H9 (cell line): ENCODE results near the gene TP53BP2. TPM values are rescaled to one million over a fixed set of nuclear protein-coding genes. Genes with fewer than 3 reads are reported as not detected.
"Not testable (repeated sequence)": the region's sequence is repeated elsewhere in the genome, so short reads cannot be mapped to it uniquely, and the experiment has no call there.

ENCODE experiments used
- DNase-seq: peaks from one replicate; pipeline ENCODE4 v3.0.0-alpha.2; 2017
- H2AFZ ChIP-seq: one replicate; pipeline ENCODE4 v1.6.1; 2013; ENCODE audit warnings: mild to moderate bottlenecking, low read length, control low read depth, moderate library complexity
- H2AK5ac ChIP-seq: 2 replicates; pipeline ENCODE4 v1.6.1; 2013; ENCODE audit warnings: low read length, control low read depth, mixed read lengths; ENCODE audit not compliant: insufficient read length
- H2BK120ac ChIP-seq: one replicate; pipeline ENCODE4 v1.6.1; 2013; ENCODE audit warnings: low read depth, mild to moderate bottlenecking, low read length, control low read depth, inconsistent platforms; ENCODE audit not compliant: poor library complexity, severe bottlenecking
- H2BK12ac ChIP-seq: 2 replicates; pipeline ENCODE4 v1.6.1; 2013; ENCODE audit warnings: low read length, control low read depth, mixed read lengths, low read depth; ENCODE audit not compliant: insufficient read length
- H2BK15ac ChIP-seq: 2 replicates; pipeline ENCODE4 v1.6.1; 2013; ENCODE audit warnings: low read depth, low read length, control low read depth
- H2BK20ac ChIP-seq: one replicate; pipeline ENCODE4 v1.6.1; 2013; ENCODE audit warnings: low read depth, mild to moderate bottlenecking, low read length, control low read depth, inconsistent platforms; ENCODE audit not compliant: poor library complexity, severe bottlenecking
- H2BK5ac ChIP-seq: 2 replicates; pipeline ENCODE4 v1.6.1; 2013; ENCODE audit warnings: low read length, control low read depth, mixed read lengths; ENCODE audit not compliant: insufficient read length
- H3K14ac ChIP-seq: 2 replicates; pipeline ENCODE4 v1.6.1; 2013; ENCODE audit warnings: low read length, control low read depth; ENCODE audit not compliant: insufficient read depth
- H3K18ac ChIP-seq: 2 replicates; pipeline ENCODE4 v1.6.1; 2013; ENCODE audit warnings: low read depth, mild to moderate bottlenecking, mixed read lengths, low read length, control low read depth; ENCODE audit not compliant: insufficient read length
- H3K23ac ChIP-seq: 2 replicates; pipeline ENCODE4 v1.6.1; 2013; ENCODE audit warnings: low read length, control low read depth, mixed read lengths, low read depth; ENCODE audit not compliant: insufficient read length
- H3K23me2 ChIP-seq: 2 replicates; pipeline ENCODE4 v1.6.1; 2013; ENCODE audit warnings: low read depth, mild to moderate bottlenecking, mixed read lengths, low read length, control low read depth; ENCODE audit not compliant: insufficient read length, poor library complexity, severe bottlenecking
- H3K27ac ChIP-seq: 2 replicates; pipeline ENCODE4 v1.5.1; 2013; ENCODE audit warnings: low read length, control low read depth, mixed read lengths, low read depth; ENCODE audit not compliant: insufficient read length
- H3K27me3 ChIP-seq: 2 replicates; pipeline ENCODE4 v1.6.1; 2013; ENCODE audit warnings: low read length, control low read depth, inconsistent platforms; ENCODE audit not compliant: insufficient read depth
- H3K4ac ChIP-seq: 2 replicates; pipeline ENCODE4 v1.6.1; 2013; ENCODE audit warnings: low read depth, mild to moderate bottlenecking, control low read depth, inconsistent platforms, low read length, moderate library complexity
- H3K4me1 ChIP-seq: 2 replicates; pipeline ENCODE4 v1.6.1; 2013; ENCODE audit warnings: low read length, control low read depth, inconsistent platforms; ENCODE audit not compliant: insufficient read depth
- H3K4me2 ChIP-seq: 2 replicates; pipeline ENCODE4 v1.6.1; 2013; ENCODE audit warnings: low read length, control low read depth, mixed read lengths; ENCODE audit not compliant: insufficient read length, insufficient read depth
- H3K56ac ChIP-seq: 2 replicates; pipeline ENCODE4 v1.6.1; 2013; ENCODE audit warnings: low read depth, mild to moderate bottlenecking, mixed read lengths, low read length, control low read depth; ENCODE audit not compliant: insufficient read length
- H3K79me1 ChIP-seq: 2 replicates; pipeline ENCODE4 v1.6.1; 2013; ENCODE audit warnings: low read depth, mild to moderate bottlenecking, moderate library complexity, low read length, control low read depth, inconsistent platforms; ENCODE audit not compliant: insufficient read depth, poor library complexity, severe bottlenecking
- H3K79me2 ChIP-seq: 2 replicates; pipeline ENCODE4 v1.6.1; 2013; ENCODE audit warnings: low read length, control low read depth, inconsistent platforms; ENCODE audit not compliant: insufficient read depth
- H3K9ac ChIP-seq: 2 replicates; pipeline ENCODE4 v1.6.1; 2013; ENCODE audit warnings: low read length, control low read depth, mixed read lengths; ENCODE audit not compliant: insufficient read length; ENCODE audit errors: extremely low read depth
- H3K9me3 ChIP-seq: one replicate; pipeline ENCODE4 v1.6.1; 2013; ENCODE audit warnings: low read depth, low read length, inconsistent platforms; ENCODE audit not compliant: control insufficient read depth
- H3T11ph ChIP-seq: one replicate; pipeline ENCODE4 v1.6.1; 2013; ENCODE audit warnings: mild to moderate bottlenecking, low read length, control low read depth, inconsistent platforms
- H4K20me1 ChIP-seq: one replicate; pipeline ENCODE4 v1.6.1; 2013; ENCODE audit not compliant: control insufficient read depth, insufficient read length, insufficient read depth
- H4K5ac ChIP-seq: 2 replicates; pipeline ENCODE4 v1.6.1; 2013; ENCODE audit warnings: low read depth, mild to moderate bottlenecking, mixed read lengths, low read length, control low read depth; ENCODE audit not compliant: insufficient read length
- H4K8ac ChIP-seq: replicated peaks from 2 replicates; pipeline ENCODE4 v1.6.1; 2013; ENCODE audit warnings: low read length, control low read depth, mixed read lengths, low read depth; ENCODE audit not compliant: insufficient read length
- H4K91ac ChIP-seq: 2 replicates; pipeline ENCODE4 v1.6.1; 2013; ENCODE audit warnings: low read depth, mild to moderate bottlenecking, moderate library complexity, mixed read lengths, low read length, control low read depth; ENCODE audit not compliant: insufficient read length
- H3K27ac Mint-ChIP-seq, 3 experiments: 2 replicates in 2 of 3; 3 replicates in 1 of 3; pipeline ENCODE4 v1.8.0; 2020 to 2021; ENCODE audit warnings: mixed read lengths in 3 of 3, mild to moderate bottlenecking in 1 of 3, moderate library complexity in 1 of 3
- H3K27me3 Mint-ChIP-seq: 2 replicates; pipeline ENCODE4 v1.8.0; 2021; ENCODE audit warnings: low read depth, mild to moderate bottlenecking, moderate library complexity, mixed read lengths
- H3K36me3 Mint-ChIP-seq, 3 experiments: 2 replicates in 2 of 3; 3 replicates in 1 of 3; pipeline ENCODE4 v1.8.0; 2020 to 2021; ENCODE audit warnings: low read depth in 3 of 3, mixed read lengths in 3 of 3; ENCODE audit not compliant: insufficient read depth in 1 of 3
- H3K4me1 Mint-ChIP-seq, 2 experiments: 2 replicates each; pipeline ENCODE4 v1.8.0; 2020; ENCODE audit warnings: mixed read lengths in 2 of 2
- H3K4me3 Mint-ChIP-seq, 2 experiments: 2 replicates in 1 of 2; 3 replicates in 1 of 2; pipeline ENCODE4 v1.8.0; 2020 to 2021; ENCODE audit warnings: mild to moderate bottlenecking in 2 of 2, mixed read lengths in 2 of 2, moderate library complexity in 1 of 2
- H3K9me3 Mint-ChIP-seq, 2 experiments: 2 replicates in 1 of 2; 3 replicates in 1 of 2; pipeline ENCODE4 v1.8.0; 2020; ENCODE audit warnings: mild to moderate bottlenecking in 2 of 2, mixed read lengths in 2 of 2, moderate library complexity in 1 of 2
- WGBS: extraction: QIAGEN DNeasy Blood & Tissue Kit; methylation state at CpG from one replicate; pipeline ENCODE4 v1.1.7; 2013; ENCODE audit warnings: missing lambda C conversion rate, low lambda C conversion rate, mixed read lengths; ENCODE audit not compliant: insufficient read length; ENCODE audit errors: extremely low coverage; 5-methylcytosine and 5-hydroxymethylcytosine counted together
- total RNA-seq: library from RNA; stranded (reverse); gene quantifications from 2 replicates; pipeline ENCODE4 v1.2.1, GENCODE V29; 2021
- TF ChIP-seq, protein P1 (sequence below): fragments of 200-600 bp; sonication (generic); conservative IDR thresholded peaks from 3 replicates; pipeline ENCODE4 v1.8.0; 2021; ENCODE audit warnings: antibody characterized with exemption, mild to moderate bottlenecking

TP53BP2 gene
- total RNA-seq, 1 experiment from 2014 or later = 49.7 TPM

DNA sequence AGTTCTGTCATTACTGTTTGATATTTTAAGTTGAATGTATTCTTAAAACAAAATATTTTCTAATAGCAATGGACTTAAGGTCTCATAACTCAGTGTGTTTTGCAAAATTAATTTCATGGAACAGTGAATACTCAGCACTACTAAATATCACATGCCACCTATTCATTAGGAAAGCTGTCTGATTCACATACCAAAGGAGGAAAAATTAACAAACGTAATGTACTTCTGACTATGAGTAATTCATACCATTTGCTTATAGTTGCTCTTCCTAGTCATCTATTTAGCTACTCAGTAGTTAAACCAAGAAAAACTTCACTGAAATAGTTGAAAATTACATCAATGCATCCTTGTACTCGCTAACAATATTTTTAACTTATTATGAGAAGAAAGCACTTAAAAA is 35.2 kb downstream of the TP53BP2 start:
- no peak overlapping the region for H3K27ac ChIP-seq
- H4K5ac ChIP-seq = no peak overlapping the region
- Mint-ChIP-seq H3K36me3 (peaks cover 56 to 68% (median 66%) of the 10 kb centered on the region in 3 experiments), H3K27me3 (no peaks in the 10 kb centered on the region), H3K4me3 (no peak overlapping the region), H3K9me3 (peaks cover 3 to 9% of the 10 kb centered on the region in 2 experiments; a peak in 4 of 5 replicates), H3K27ac (no peak overlapping the region), H3K4me1 (peaks cover 2 to 3% of the 10 kb centered on the region in 2 experiments; a peak in 2 of 4 replicates)
- DNase-seq = no peak
- H3K27me3 ChIP-seq = no peaks in the 10 kb centered on the region
- H2BK20ac ChIP-seq = no peak overlapping the region
- no peak overlapping the region for H3K56ac ChIP-seq
- H3K4ac ChIP-seq = no peak overlapping the region
- no peak overlapping the region for H4K8ac ChIP-seq
- H3K4me1 ChIP-seq = no peaks in the 10 kb centered on the region
- no peaks in the 10 kb centered on the region for H3K79me2 ChIP-seq
- no peak overlapping the region for H3K9ac ChIP-seq
- H3K23me2 ChIP-seq = no peaks in the 10 kb centered on the region
- no peak overlapping the region for H3K14ac ChIP-seq
- H3K9me3 ChIP-seq = no peaks in the 10 kb centered on the region
- no peak overlapping the region for H2BK15ac ChIP-seq
- no peak overlapping the region for H2AFZ ChIP-seq
- H3K18ac ChIP-seq = no peak overlapping the region
- no peak overlapping the region for H2BK12ac ChIP-seq
- no peak overlapping the region for H2AK5ac ChIP-seq
- H4K91ac ChIP-seq = no peak overlapping the region
- no CpG with 5 or more reads among the region's 2 CpGs for WGBS
- no peak overlapping the region for H3K23ac ChIP-seq
- no peak overlapping the region for H3K4me2 ChIP-seq
- TF ChIP-seq, protein P1, sequence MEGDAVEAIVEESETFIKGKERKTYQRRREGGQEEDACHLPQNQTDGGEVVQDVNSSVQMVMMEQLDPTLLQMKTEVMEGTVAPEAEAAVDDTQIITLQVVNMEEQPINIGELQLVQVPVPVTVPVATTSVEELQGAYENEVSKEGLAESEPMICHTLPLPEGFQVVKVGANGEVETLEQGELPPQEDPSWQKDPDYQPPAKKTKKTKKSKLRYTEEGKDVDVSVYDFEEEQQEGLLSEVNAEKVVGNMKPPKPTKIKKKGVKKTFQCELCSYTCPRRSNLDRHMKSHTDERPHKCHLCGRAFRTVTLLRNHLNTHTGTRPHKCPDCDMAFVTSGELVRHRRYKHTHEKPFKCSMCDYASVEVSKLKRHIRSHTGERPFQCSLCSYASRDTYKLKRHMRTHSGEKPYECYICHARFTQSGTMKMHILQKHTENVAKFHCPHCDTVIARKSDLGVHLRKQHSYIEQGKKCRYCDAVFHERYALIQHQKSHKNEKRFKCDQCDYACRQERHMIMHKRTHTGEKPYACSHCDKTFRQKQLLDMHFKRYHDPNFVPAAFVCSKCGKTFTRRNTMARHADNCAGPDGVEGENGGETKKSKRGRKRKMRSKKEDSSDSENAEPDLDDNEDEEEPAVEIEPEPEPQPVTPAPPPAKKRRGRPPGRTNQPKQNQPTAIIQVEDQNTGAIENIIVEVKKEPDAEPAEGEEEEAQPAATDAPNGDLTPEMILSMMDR = no peak
- no peak overlapping the region for H2BK120ac ChIP-seq
- no peak overlapping the region for H3T11ph ChIP-seq
- no peaks in the 10 kb centered on the region for H4K20me1 ChIP-seq
- no peak overlapping the region for H2BK5ac ChIP-seq
- H3K79me1 ChIP-seq = no peaks in the 10 kb centered on the region

DNA sequence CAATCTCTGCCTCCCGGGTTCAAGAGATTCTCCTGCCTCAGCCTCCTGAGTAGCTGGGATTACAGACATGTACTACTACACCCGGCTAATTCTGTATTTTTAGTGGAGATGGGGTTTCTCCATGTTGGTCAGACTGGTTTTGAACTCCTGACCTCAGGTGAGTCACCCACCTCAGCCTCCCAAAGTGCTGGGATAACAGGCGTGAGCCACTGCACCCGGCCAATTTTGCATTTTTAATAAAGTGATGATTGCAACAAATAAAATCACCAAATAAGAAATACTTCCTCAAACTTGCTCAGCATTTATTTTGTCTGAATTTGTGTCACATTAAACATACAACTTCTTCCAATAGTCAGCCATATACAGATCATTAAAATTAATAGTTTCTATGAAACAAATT is 35.8 kb downstream of the TP53BP2 start:
- H3K27ac Mint-ChIP-seq, H3K4me1 ChIP-seq, H2AK5ac ChIP-seq, H4K8ac ChIP-seq, H2BK5ac ChIP-seq, H3K4ac ChIP-seq, H3K9me3 ChIP-seq, H2BK120ac ChIP-seq, H4K5ac ChIP-seq, H3K9me3 Mint-ChIP-seq, H2BK12ac ChIP-seq, H4K20me1 ChIP-seq, H3K14ac ChIP-seq, H3K4me2 ChIP-seq, H3K27me3 ChIP-seq, H3K27ac ChIP-seq, H3T11ph ChIP-seq, H3K79me1 ChIP-seq, H3K4me3 Mint-ChIP-seq, H3K27me3 Mint-ChIP-seq, DNase-seq, H2AFZ ChIP-seq, H3K56ac ChIP-seq, H2BK20ac ChIP-seq, H4K91ac ChIP-seq, H3K23ac ChIP-seq, H3K18ac ChIP-seq, H3K23me2 ChIP-seq, H3K9ac ChIP-seq, H3K79me2 ChIP-seq, H3K4me1 Mint-ChIP-seq, H2BK15ac ChIP-seq: not testable (repeated sequence)
- no CpG with 5 or more reads among the region's 4 CpGs for WGBS
- peaks cover 56 to 69% (median 68%) of the 10 kb centered on the region in 3 experiments for H3K36me3 Mint-ChIP-seq
